PC-3 (cell line): ENCODE measurements around the gene PAQR4. TPM values are rescaled to one million over a fixed set of nuclear protein-coding genes. Genes with fewer than 3 reads are reported as not detected.

ENCODE experiments used
- ATAC-seq: fragments of 200-7000 bp; cut with Tn5 transposase; 2 replicates; pipeline ENCODE4 v1.9.1; 2020; ENCODE audit warnings: mild to moderate bottlenecking, moderate library complexity
- BruUV-seq: library from RNA; stranded (reverse); fragments of 400-500 nt; replicated peaks from 2 replicates; lab custom pipeline; 2021; lab: Mats Ljungman, UMichigan
- CTCF ChIA-PET: fragments of 300-600 bp; sonication (Branson Sonifier 250); formaldehyde crosslinking; loops from one replicate; lab custom pipeline; 2022; ENCODE audit warnings: antibody characterized with exemption; lab: Charles Lee
- POLR2A ChIA-PET: fragments of 300-600 bp; sonication (Branson Sonifier 250); formaldehyde crosslinking; loops from one replicate; lab custom pipeline; 2022; ENCODE audit warnings: antibody characterized with exemption; ENCODE audit not compliant: unreplicated experiment; lab: Charles Lee
- DNase-seq: peaks from one replicate; pipeline ENCODE4 v3.0.0-alpha.2; 2015
- H2AFZ ChIP-seq: fragments of 300-600 bp; sonication (generic); 2 replicates; pipeline ENCODE4 v1.6.0; 2016; ENCODE audit warnings: antibody characterized with exemption, low read length
- H3F3A ChIP-seq: fragments of 300-600 bp; sonication (generic); one replicate; pipeline ENCODE4 v1.6.0; 2017; ENCODE audit warnings: antibody characterized with exemption, low read length, control low read depth, mild to moderate bottlenecking; ENCODE audit not compliant: unreplicated experiment
- H3K27ac ChIP-seq: fragments of 300-600 bp; sonication (generic); 2 replicates; pipeline ENCODE4 v1.5.1; 2016; ENCODE audit warnings: mild to moderate bottlenecking, low read length
- H3K27me3 ChIP-seq: fragments of 300-600 bp; sonication (generic); 2 replicates; pipeline ENCODE4 v1.6.1; 2016; ENCODE audit warnings: low read length, mixed read lengths
- H3K36me3 ChIP-seq: fragments of 300-600 bp; sonication (generic); 2 replicates; pipeline ENCODE4 v1.6.1; 2016; ENCODE audit warnings: low read depth, mixed run types, low read length, mixed read lengths
- H3K4me1 ChIP-seq: fragments of 300-600 bp; sonication (generic); 2 replicates; pipeline ENCODE4 v1.5.1; 2016; ENCODE audit warnings: low read length; ENCODE audit not compliant: insufficient read depth
- H3K4me2 ChIP-seq: fragments of 300-600 bp; sonication (generic); 2 replicates; pipeline ENCODE4 v1.6.0; 2016; ENCODE audit warnings: low read length
- H3K4me3 ChIP-seq: fragments of 300-600 bp; sonication (generic); 2 replicates; pipeline ENCODE4 v1.5.1; 2016; ENCODE audit warnings: mild to moderate bottlenecking, low read length, mixed read lengths
- H3K79me2 ChIP-seq: fragments of 300-600 bp; sonication (generic); 2 replicates; pipeline ENCODE4 v1.6.1; 2017; ENCODE audit warnings: low read length, mixed read lengths
- H3K9ac ChIP-seq: fragments of 300-600 bp; sonication (generic); 2 replicates; pipeline ENCODE4 v1.6.0; 2016; ENCODE audit warnings: mild to moderate bottlenecking, low read length
- H3K9me2 ChIP-seq: fragments of 300-600 bp; sonication (generic); replicated peaks from 2 replicates; pipeline ENCODE4 v1.6.1; 2016; ENCODE audit warnings: mixed run types, low read length, mixed read lengths
- H3K9me3 ChIP-seq: fragments of 300-600 bp; sonication (generic); 2 replicates; pipeline ENCODE4 v1.6.1; 2016; ENCODE audit warnings: low read length, mixed read lengths
- H4K20me1 ChIP-seq: fragments of 300-600 bp; sonication (generic); 2 replicates; pipeline ENCODE4 v1.6.1; 2016; ENCODE audit warnings: low read length, mixed read lengths
- EZH2 ChIP-seq: fragments of 300-600 bp; sonication (generic); IDR thresholded peaks from one replicate; pipeline ENCODE4 v1.6.1; 2017; ENCODE audit warnings: antibody characterized with exemption, mild to moderate bottlenecking, low read length; ENCODE audit not compliant: unreplicated experiment
- EZH2phosphoT487 ChIP-seq: fragments of 300-600 bp; sonication (generic); IDR thresholded peaks from 2 replicates; pipeline ENCODE4 v1.6.1; 2018; ENCODE audit warnings: mild to moderate bottlenecking, antibody characterized with exemption, low read length, borderline replicate concordance
- intact Hi-C: fragments of 100-400 bp; cut with micrococcal nuclease; formaldehyde crosslinking; loops from 2 replicates; pipeline ENCODE4 v1.9.0; 2023
- total RNA-seq: library from RNA; depleted of rRNA; stranded (reverse); fragments of >200 nt; gene quantifications from 2 replicates; pipeline ENCODE4 v1.2.3, GENCODE V29; 2014
- TF ChIP-seq, protein P1 (sequence below): fragments of 300-600 bp; sonication (generic); conservative IDR thresholded peaks from 2 replicates; pipeline ENCODE4 v1.5.1; 2017; ENCODE audit warnings: antibody characterized with exemption, low read depth, mild to moderate bottlenecking, low read length

The PAQR4 gene
- total RNA-seq, 1 experiment from 2014 or later: 37.9 TPM

DNA sequence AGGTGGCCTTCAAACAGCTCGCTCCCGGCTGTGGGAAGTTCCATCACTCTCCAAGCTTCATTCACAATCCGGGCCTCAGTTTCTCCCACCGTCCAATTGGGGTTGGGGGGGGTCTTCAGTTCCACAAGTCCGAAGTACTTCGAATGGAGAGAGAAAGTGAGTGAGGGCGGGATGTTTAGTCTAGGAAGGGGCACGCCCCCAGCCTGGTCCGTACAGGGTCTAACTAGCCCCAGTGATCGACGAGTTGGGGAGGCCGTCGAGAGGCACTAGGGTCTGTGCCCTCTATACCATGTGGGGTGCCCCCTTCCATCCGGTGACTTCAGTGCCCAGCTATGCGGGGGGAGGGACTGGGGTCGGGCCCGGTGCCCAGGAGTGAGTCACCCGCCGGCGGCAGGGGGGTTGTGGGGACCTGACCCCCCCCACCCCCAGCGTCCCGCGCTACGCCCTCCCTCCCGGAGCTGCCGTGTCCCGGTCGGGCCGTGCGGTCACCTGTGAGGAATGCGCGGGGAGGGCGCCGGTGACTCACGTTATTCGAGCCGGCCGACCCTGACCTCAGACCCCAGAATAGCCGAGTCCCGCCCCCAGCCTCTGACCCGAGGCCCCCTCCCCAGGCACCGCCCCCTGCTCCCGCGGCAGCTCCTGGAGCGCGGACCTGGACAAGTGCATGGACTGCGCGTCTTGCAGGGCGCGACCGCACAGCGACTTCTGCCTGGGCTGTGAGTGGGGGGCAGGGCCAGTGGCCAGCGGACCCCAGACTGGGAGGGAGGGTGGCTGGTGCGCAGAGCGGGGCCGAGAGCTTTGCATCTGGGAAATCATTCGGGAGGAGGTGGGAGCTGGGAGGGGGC is 51.7 kb downstream of the PAQR4 start:
- no peaks in the 10 kb centered on the region for H3K27me3 ChIP-seq
- peak overlapping the region; percentile 100 for H3K27ac ChIP-seq
- TF ChIP-seq EZH2phosphoT487: peak; percentile 49; the same call in 1 of the 2 replicates
- TF ChIP-seq EZH2: no peak
- TF ChIP-seq, protein P1, sequence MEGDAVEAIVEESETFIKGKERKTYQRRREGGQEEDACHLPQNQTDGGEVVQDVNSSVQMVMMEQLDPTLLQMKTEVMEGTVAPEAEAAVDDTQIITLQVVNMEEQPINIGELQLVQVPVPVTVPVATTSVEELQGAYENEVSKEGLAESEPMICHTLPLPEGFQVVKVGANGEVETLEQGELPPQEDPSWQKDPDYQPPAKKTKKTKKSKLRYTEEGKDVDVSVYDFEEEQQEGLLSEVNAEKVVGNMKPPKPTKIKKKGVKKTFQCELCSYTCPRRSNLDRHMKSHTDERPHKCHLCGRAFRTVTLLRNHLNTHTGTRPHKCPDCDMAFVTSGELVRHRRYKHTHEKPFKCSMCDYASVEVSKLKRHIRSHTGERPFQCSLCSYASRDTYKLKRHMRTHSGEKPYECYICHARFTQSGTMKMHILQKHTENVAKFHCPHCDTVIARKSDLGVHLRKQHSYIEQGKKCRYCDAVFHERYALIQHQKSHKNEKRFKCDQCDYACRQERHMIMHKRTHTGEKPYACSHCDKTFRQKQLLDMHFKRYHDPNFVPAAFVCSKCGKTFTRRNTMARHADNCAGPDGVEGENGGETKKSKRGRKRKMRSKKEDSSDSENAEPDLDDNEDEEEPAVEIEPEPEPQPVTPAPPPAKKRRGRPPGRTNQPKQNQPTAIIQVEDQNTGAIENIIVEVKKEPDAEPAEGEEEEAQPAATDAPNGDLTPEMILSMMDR: no peak
- H4K20me1 ChIP-seq: no peaks in the 10 kb centered on the region
- CTCF ChIA-PET: interaction anchor here (0.8 to 1.2 kb wide), 2 partner anchors 10 to 294 kb away, joined by 3 to 5 read pairs; no protein-coding TSS in a partner anchor
- H3K9ac ChIP-seq: peak overlapping the region; percentile 91
- H3K79me2 ChIP-seq: peaks cover 12% of the 10 kb centered on the region
- H3K4me3 ChIP-seq: peak overlapping the region; percentile 94
- peaks cover 10% of the 10 kb centered on the region for H3K36me3 ChIP-seq
- H3K4me2 ChIP-seq: peak overlapping the region; percentile 99
- ATAC-seq (peak; percentile 20), DNase-seq (peak; percentile 88)
- H2AFZ ChIP-seq: no peak overlapping the region
- intact Hi-C loops: no loop called here
- H3K9me3 ChIP-seq: no peaks in the 10 kb centered on the region
- H3K4me1 ChIP-seq: peaks cover 18% of the 10 kb centered on the region
- POLR2A ChIA-PET: interaction anchor here (0.7 to 1.7 kb wide), 4 partner anchors 7 to 17 kb away, joined by 5 to 18 read pairs (median 10); no protein-coding TSS in a partner anchor
- no peaks in the 10 kb centered on the region for H3K9me2 ChIP-seq
- H3F3A ChIP-seq: no peaks in the 10 kb centered on the region
- no TSS peak for BruUV-seq

DNA sequence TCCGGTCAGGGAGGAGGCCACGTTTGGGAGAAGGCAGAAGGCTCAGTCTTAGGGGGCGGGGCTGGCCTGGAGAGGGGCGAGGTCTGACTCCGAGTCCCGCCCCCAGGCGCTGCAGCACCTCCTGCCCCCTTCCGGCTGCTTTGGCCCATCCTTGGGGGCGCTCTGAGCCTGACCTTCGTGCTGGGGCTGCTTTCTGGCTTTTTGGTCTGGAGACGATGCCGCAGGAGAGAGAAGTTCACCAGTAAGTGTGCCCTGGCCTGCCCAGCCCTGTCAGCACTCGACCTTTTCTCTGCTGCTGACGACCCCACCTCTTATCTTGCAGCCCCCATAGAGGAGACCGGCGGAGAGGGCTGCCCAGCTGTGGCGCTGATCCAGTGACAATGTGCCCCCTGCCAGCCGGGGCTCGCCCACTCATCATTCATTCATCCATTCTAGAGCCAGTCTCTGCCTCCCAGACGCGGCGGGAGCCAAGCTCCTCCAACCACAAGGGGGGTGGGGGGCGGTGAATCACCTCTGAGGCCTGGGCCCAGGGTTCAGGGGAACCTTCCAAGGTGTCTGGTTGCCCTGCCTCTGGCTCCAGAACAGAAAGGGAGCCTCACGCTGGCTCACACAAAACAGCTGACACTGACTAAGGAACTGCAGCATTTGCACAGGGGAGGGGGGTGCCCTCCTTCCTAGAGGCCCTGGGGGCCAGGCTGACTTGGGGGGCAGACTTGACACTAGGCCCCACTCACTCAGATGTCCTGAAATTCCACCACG is 52.5 kb downstream of the PAQR4 start:
- TSS peak; percentile 49 for BruUV-seq
- peak; percentile 90 for DNase-seq
- no peaks in the 10 kb centered on the region for H3K9me2 ChIP-seq
- H3K9me3 ChIP-seq: no peaks in the 10 kb centered on the region
- H3K4me1 ChIP-seq: peaks cover 18% of the 10 kb centered on the region
- intact Hi-C loops: no loop called here
- H3K4me3 ChIP-seq: peak overlapping the region; percentile 94
- H3F3A ChIP-seq: no peaks in the 10 kb centered on the region
- no peaks in the 10 kb centered on the region for H3K27me3 ChIP-seq
- CTCF ChIA-PET: interaction anchor here (1.8 kb wide), 1 partner anchor 11 kb away, joined by 6 read pairs; no protein-coding TSS in a partner anchor
- H3K4me2 ChIP-seq: peak overlapping the region; percentile 99
- ATAC-seq: peak; percentile 17
- POLR2A ChIA-PET: interaction anchor here (0.5 to 1.7 kb wide), 5 partner anchors 11 to 63 kb away, joined by 3 to 18 read pairs (median 6); no protein-coding TSS in a partner anchor
- no peak overlapping the region for H2AFZ ChIP-seq
- H3K27ac ChIP-seq: peak overlapping the region; percentile 100
- H3K9ac ChIP-seq: peak overlapping the region; percentile 91
- H4K20me1 ChIP-seq: no peaks in the 10 kb centered on the region
- TF ChIP-seq EZH2: no peak
- TF ChIP-seq EZH2phosphoT487: peak; percentile 39; the same call in 1 of the 2 replicates
- H3K36me3 ChIP-seq: peaks cover 10% of the 10 kb centered on the region
- peaks cover 12% of the 10 kb centered on the region for H3K79me2 ChIP-seq

GRCh38 chr16:3022208-3022683 is 53.1 kb downstream of the PAQR4 start:
- H3F3A ChIP-seq: no peaks in the 10 kb centered on the region
- H3K4me1 ChIP-seq: peaks cover 18% of the 10 kb centered on the region
- H2AFZ ChIP-seq: no peak overlapping the region
- intact Hi-C loops: no loop called here
- peaks cover 10% of the 10 kb centered on the region for H3K36me3 ChIP-seq
- ChIA-PET CTCF (interaction anchor here (1.8 kb wide), 1 partner anchor 12 kb away, joined by 6 read pairs; no protein-coding TSS in a partner anchor), POLR2A (interaction anchor here (0.5 to 0.8 kb wide), 3 partner anchors 12 to 63 kb away, joined by 3 to 6 read pairs (median 3); no protein-coding TSS in a partner anchor)
- no peaks in the 10 kb centered on the region for H3K9me3 ChIP-seq
- H3K9me2 ChIP-seq: no peaks in the 10 kb centered on the region
- no peaks in the 10 kb centered on the region for H4K20me1 ChIP-seq
- H3K9ac ChIP-seq: peak overlapping the region; percentile 91
- peak; percentile 89 for DNase-seq
- TF ChIP-seq, protein P1: no peak
- TF ChIP-seq EZH2 (no peak), EZH2phosphoT487 (0 out of 2 replicates have a peak, but pooled peaks have one; percentile 1)
- H3K27me3 ChIP-seq: no peaks in the 10 kb centered on the region
- peaks cover 12% of the 10 kb centered on the region for H3K79me2 ChIP-seq
- peak overlapping the region; percentile 100 for H3K27ac ChIP-seq
- BruUV-seq: TSS peak; percentile 55
- H3K4me3 ChIP-seq: peak overlapping the region; percentile 94
- H3K4me2 ChIP-seq: peak overlapping the region; percentile 99
- ATAC-seq: peak; percentile 6
